Keratinocyte (primary cell): ENCODE measurements around the gene HSP90B1. TPM values are rescaled to one million over a fixed set of nuclear protein-coding genes. Genes with fewer than 3 reads are reported as not detected.

Experiments used
- DNase-seq: peaks from one replicate; pipeline ENCODE4 v3.0.0-alpha.2; 2011; ENCODE audit warnings: low read depth, missing footprints, low spot score
- FAIRE-seq: peaks from 2 replicates; lab custom pipeline; 2011; peaks lifted over from hg19 to GRCh38; lab: Jason Lieb, UNC
- H2AFZ ChIP-seq: 2 replicates; pipeline ENCODE4 v1.6.0; 2012; ENCODE audit warnings: low read length, control low read depth, inconsistent platforms; ENCODE audit not compliant: control insufficient read depth
- H3K27ac ChIP-seq: 2 replicates; pipeline ENCODE4 v1.5.1; 2011; ENCODE audit warnings: low read length; ENCODE audit not compliant: control insufficient read depth, insufficient read depth
- H3K27me3 ChIP-seq: 3 replicates; pipeline ENCODE4 v1.6.0; 2011; ENCODE audit warnings: low read length; ENCODE audit not compliant: control insufficient read depth, insufficient read depth; ENCODE audit errors: extremely low read depth
- H3K36me3 ChIP-seq, 2 experiments: 2 replicates in 1 of 2; 3 replicates in 1 of 2; pipeline ENCODE4 v1.5.1; 2011; ENCODE audit warnings: low read length in 2 of 2, mild to moderate bottlenecking in 1 of 2; ENCODE audit not compliant: control insufficient read depth in 2 of 2, insufficient read depth in 2 of 2; ENCODE audit errors: extremely low read depth in 1 of 2
- H3K4me1 ChIP-seq: 3 replicates; pipeline ENCODE4 v1.5.1; 2011; ENCODE audit warnings: low read length; ENCODE audit not compliant: control insufficient read depth, insufficient read depth; ENCODE audit errors: extremely low read depth
- H3K4me2 ChIP-seq: 3 replicates; pipeline ENCODE4 v1.6.0; 2011; ENCODE audit warnings: low read depth, low read length; ENCODE audit not compliant: control insufficient read depth, insufficient read depth; ENCODE audit errors: extremely low read depth
- H3K4me3 ChIP-seq, 3 experiments: fragments of 200-600 bp in 1 of 3; sonication (generic) in 1 of 3; 2 replicates in 2 of 3; 3 replicates in 1 of 3; pipeline ENCODE4 v1.5.1; 2011 to 2016; ENCODE audit warnings: low read length in 3 of 3, mild to moderate bottlenecking in 3 of 3, control low read depth in 2 of 3, inconsistent platforms in 1 of 3, low read depth in 1 of 3, mixed read lengths in 1 of 3, mixed run types in 1 of 3, moderate library complexity in 1 of 3; ENCODE audit not compliant: control insufficient read depth in 2 of 3, insufficient read depth in 2 of 3; ENCODE audit errors: extremely low read depth in 1 of 3
- H3K79me2 ChIP-seq: 2 replicates; pipeline ENCODE4 v1.6.0; 2012; ENCODE audit warnings: low read length; ENCODE audit not compliant: control insufficient read depth, insufficient read depth
- H3K9ac ChIP-seq: 3 replicates; pipeline ENCODE4 v1.6.0; 2011; ENCODE audit warnings: low read length; ENCODE audit not compliant: control insufficient read depth, insufficient read depth; ENCODE audit errors: extremely low read depth
- H3K9me1 ChIP-seq: 3 replicates; pipeline ENCODE4 v1.6.0; 2011; ENCODE audit warnings: low read length; ENCODE audit not compliant: control insufficient read depth, insufficient read depth; ENCODE audit errors: extremely low read depth
- H3K9me3 ChIP-seq: 2 replicates; pipeline ENCODE4 v1.5.1; 2012; ENCODE audit warnings: low read depth, low read length; ENCODE audit not compliant: control insufficient read depth
- H4K20me1 ChIP-seq: 3 replicates; pipeline ENCODE4 v1.6.0; 2011; ENCODE audit warnings: low read length; ENCODE audit not compliant: control insufficient read depth, insufficient read depth; ENCODE audit errors: extremely low read depth
- CTCF ChIP-seq, 3 experiments: IDR thresholded peaks in 1 of 3; conservative IDR thresholded peaks in 1 of 3; optimal IDR thresholded peaks in 1 of 3; 2 replicates in 2 of 3; 3 replicates in 1 of 3; pipeline versions ENCODE3 to v1.5.1; 2011; ENCODE audit warnings: low read length in 3 of 3, mild to moderate bottlenecking in 3 of 3, moderate library complexity in 2 of 3, control low read depth in 1 of 3, inconsistent platforms in 1 of 3; ENCODE audit not compliant: insufficient read depth in 2 of 3; ENCODE audit errors: extremely low read depth in 1 of 3
- EZH2 ChIP-seq: IDR thresholded peaks from one replicate; pipeline ENCODE4 v1.6.1; 2012; ENCODE audit warnings: inconsistent platforms, mild to moderate bottlenecking, low read length, moderate library complexity
- dilution Hi-C: fragments of 300-500 bp; cut with MboI; formaldehyde crosslinking; loops from one replicate; pipeline ENCODE4 v1.7.0; 2020; ENCODE audit warnings: low sequenced_read_pairs; ENCODE audit not compliant: extremely low pct_ligation_motif_present
- polyA plus RNA-seq, 5 experiments: library from polyadenylated mRNA; depleted of rRNA in 3 of 5; stranded (reverse) in 3 of 5; stranded (forward) in 1 of 5; unstranded in 1 of 5; fragments of >200 nt; gene quantifications; 1 replicate in 1 of 5; 2 replicates in 3 of 5; 3 replicates in 1 of 5; pipeline versions ENCODE4 v1.2.1 to v1.2.3, GENCODE V29; 2011 to 2012; ENCODE audit warnings: missing spikeins in 2 of 5, low read depth in 1 of 5, low replicate concordance in 1 of 5

HSP90B1 gene
- polyA plus RNA-seq, 1 donor (not counting 4 experiments of a cell fraction or from before 2014, with no cell fraction given), result 954 TPM

DNA sequence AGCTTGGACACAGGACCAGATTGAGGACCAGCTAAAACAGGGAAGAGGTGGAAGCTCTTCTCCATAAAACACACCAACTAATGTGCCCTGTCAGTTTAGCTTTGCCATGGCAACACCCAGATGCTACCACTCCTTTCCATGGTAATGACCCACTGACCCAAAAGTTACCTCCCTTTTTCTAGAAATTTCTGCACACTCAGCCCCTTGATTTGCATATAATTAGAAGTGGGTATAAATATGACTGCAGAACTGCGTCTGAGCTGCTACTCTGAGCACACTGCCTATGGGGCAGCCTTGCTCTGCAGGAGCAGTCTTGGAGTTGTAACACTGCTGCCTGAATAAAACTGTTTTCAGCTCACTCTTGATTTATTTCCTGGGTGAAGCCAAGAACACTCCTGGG, 32.3 kb downstream of the HSP90B1 start:
- FAIRE-seq, result no peak
- no peaks in the 10 kb centered on the region for H3K9me3 ChIP-seq
- H3K27ac ChIP-seq, result no peak overlapping the region

DNA sequence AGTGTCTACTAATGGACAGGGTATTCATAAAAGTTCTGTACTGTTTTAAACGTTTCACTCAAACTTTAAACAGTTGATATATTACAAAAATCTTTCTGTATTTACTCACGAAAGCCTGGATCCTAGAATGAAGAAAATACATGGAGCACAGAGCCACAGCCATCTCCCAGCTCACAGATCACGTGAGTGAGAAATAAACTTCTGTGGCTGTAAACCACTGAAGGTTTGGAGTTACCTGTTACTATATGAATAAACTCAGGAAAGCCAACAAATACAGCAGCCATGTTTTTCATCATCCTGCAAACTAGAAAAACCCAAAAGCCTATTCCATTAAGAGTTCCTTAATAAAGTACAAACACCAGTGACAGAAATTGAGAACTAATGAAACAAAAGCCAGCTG, 34.6 kb downstream of the HSP90B1 start:
- peak overlapping the region; percentile 68 to 99 (median 80) for H3K4me3 ChIP-seq
- no peaks in the 10 kb centered on the region for H3K9me1 ChIP-seq
- H3K4me1 ChIP-seq, result peaks cover 29% of the 10 kb centered on the region
- no peak for TF ChIP-seq EZH2
- TF ChIP-seq CTCF (optimal IDR thresholded peaks at IDR 0.05 in 1 of 3, IDR thresholded peaks at IDR 0.05 in 1 of 3, conservative IDR thresholded peaks at IDR 0.05 in 1 of 3; ENCODE audit: extremely low read depth in 1 of 3, insufficient read depth in 2 of 3, low read length in 3 of 3), result no peak
- no peaks in the 10 kb centered on the region for H3K27me3 ChIP-seq
- peaks cover 62% of the 10 kb centered on the region for H3K79me2 ChIP-seq
- H3K9ac ChIP-seq, result peak overlapping the region; percentile 94
- H4K20me1 ChIP-seq, result peaks cover 7% of the 10 kb centered on the region
- H2AFZ ChIP-seq, result peak overlapping the region; percentile 20
- DNase-seq, result no peak
- FAIRE-seq, result no peak
- H3K36me3 ChIP-seq, result peaks cover 1 to 6% of the 10 kb centered on the region in 2 experiments
- H3K9me3 ChIP-seq, result no peaks in the 10 kb centered on the region
- H3K4me2 ChIP-seq, result peak overlapping the region; percentile 92
- dilution Hi-C loops, result no loop called here
- peak overlapping the region; percentile 90 for H3K27ac ChIP-seq

More for the DNA sequence above, 32.3 kb downstream of the HSP90B1 start:
- H3K4me1 ChIP-seq, result peaks cover 14% of the 10 kb centered on the region
- H3K36me3 ChIP-seq, result peaks cover 0 to 1% of the 10 kb centered on the region in 2 experiments
- DNase-seq, result no peak
- H3K4me3 ChIP-seq, result no peak overlapping the region
- peaks cover 39% of the 10 kb centered on the region for H3K79me2 ChIP-seq
- H3K4me2 ChIP-seq, result no peak overlapping the region
- TF ChIP-seq CTCF (optimal IDR thresholded peaks at IDR 0.05 in 1 of 3, IDR thresholded peaks at IDR 0.05 in 1 of 3, conservative IDR thresholded peaks at IDR 0.05 in 1 of 3; ENCODE audit: extremely low read depth in 1 of 3, insufficient read depth in 2 of 3, low read length in 3 of 3), result no peak
- TF ChIP-seq EZH2, result no peak
- dilution Hi-C loops, result no loop called here
- H3K27me3 ChIP-seq, result no peaks in the 10 kb centered on the region
- H2AFZ ChIP-seq, result no peak overlapping the region
- H3K9ac ChIP-seq, result no peak overlapping the region
- H4K20me1 ChIP-seq, result no peaks in the 10 kb centered on the region
- H3K9me1 ChIP-seq, result no peaks in the 10 kb centered on the region
